Peyer's patch (tissue), 4 donors: ENCODE results near the gene KCNA10. TPM values are rescaled to one million over a fixed set of nuclear protein-coding genes. Genes with fewer than 3 reads are reported as not detected.

Experiments
- DNase-seq, 3 donors: peaks; one replicate each; pipeline ENCODE4 v3.0.0-alpha.2; 2017 to 2019
- H3K27ac ChIP-seq, 4 donors: fragments of 200-600 bp; sonication (generic); one replicate each; pipeline ENCODE4 v1.5.1; 2016 to 2019
- H3K27me3 ChIP-seq, 2 donors: fragments of 200-600 bp; sonication (generic); one replicate each; pipeline ENCODE4 v1.5.1; 2019
- H3K36me3 ChIP-seq, 3 donors: fragments of 200-600 bp; sonication (generic); one replicate each; pipeline ENCODE4 v1.5.1; 2016 to 2019
- H3K4me1 ChIP-seq, 4 donors: fragments of 200-600 bp; sonication (generic); one replicate each; pipeline ENCODE4 v1.5.1; 2016 to 2019
- H3K4me3 ChIP-seq, 4 donors: fragments of 200-600 bp; sonication (generic); 1 replicate in 3 of 4; 2 replicates in 1 of 4; pipeline ENCODE4 v1.5.1; 2016 to 2019; ENCODE audit warnings: mild to moderate bottlenecking in 1 of 4
- H3K9me3 ChIP-seq, 4 donors: fragments of 200-600 bp; sonication (generic); one replicate each; pipeline ENCODE4 v1.5.1; 2016 to 2019; ENCODE audit warnings: mild to moderate bottlenecking in 1 of 4
- CTCF ChIP-seq, 6 experiments: fragments of 450-650 bp in 4 of 6; fragments of 200-600 bp in 2 of 6; sonication (generic) in 1 of 6; IDR thresholded peaks; one replicate each; pipeline ENCODE4 v1.5.1; 2017 to 2019; ENCODE audit warnings: antibody characterized with exemption in 6 of 6, mild to moderate bottlenecking in 3 of 6, moderate library complexity in 1 of 6
- POLR2A ChIP-seq, 2 donors: fragments of 450-650 bp; IDR thresholded peaks; one replicate each; pipeline ENCODE4 v1.5.1; 2017; ENCODE audit warnings: antibody characterized with exemption in 2 of 2, mild to moderate bottlenecking in 2 of 2, moderate library complexity in 2 of 2
- total RNA-seq, 4 donors: library from RNA; depleted of rRNA; stranded (reverse); fragments of >200 nt; gene quantifications; one replicate each; pipeline ENCODE4 v1.1.0, GENCODE V29; 2016

Gene KCNA10
- total RNA-seq, 4 donors from 2014 or later, result not detected

- no peak overlapping the region for H3K27ac ChIP-seq
- H3K36me3 ChIP-seq, result no peaks in the 10 kb centered on the region
- no peaks in the 10 kb centered on the region for H3K9me3 ChIP-seq
- no peak for DNase-seq
- H3K27me3 ChIP-seq, result no peaks in the 10 kb centered on the region
- H3K4me1 ChIP-seq, result no peaks in the 10 kb centered on the region
- TF ChIP-seq POLR2A (IDR thresholded peaks at IDR 0.05), result no peak
- TF ChIP-seq CTCF (IDR thresholded peaks at IDR 0.05), result no peak
- H3K4me3 ChIP-seq, result no peak overlapping the region
Measured at GRCh38 chr1:110481968-110482623, 36.9 kb downstream of the KCNA10 start.

GRCh38 chr1:110480356-110481096, 38.4 kb downstream of the KCNA10 start:
- DNase-seq, result no peak
- H3K4me3 ChIP-seq, result no peak overlapping the region
- no peak for TF ChIP-seq POLR2A (IDR thresholded peaks at IDR 0.05)
- no peak for TF ChIP-seq CTCF (IDR thresholded peaks at IDR 0.05)
- no peaks in the 10 kb centered on the region for H3K36me3 ChIP-seq
- no peaks in the 10 kb centered on the region for H3K9me3 ChIP-seq
- H3K27ac ChIP-seq, result no peak overlapping the region
- no peaks in the 10 kb centered on the region for H3K4me1 ChIP-seq
- H3K27me3 ChIP-seq, result no peaks in the 10 kb centered on the region

- Histone ChIP-seq H3K9me3 (no peaks in the 10 kb centered on the region), H3K27me3 (no peaks in the 10 kb centered on the region), H3K36me3 (no peaks in the 10 kb centered on the region), H3K4me1 (no peaks in the 10 kb centered on the region), H3K4me3 (no peak overlapping the region), H3K27ac (no peak overlapping the region)
- TF ChIP-seq POLR2A (IDR thresholded peaks at IDR 0.05) (no peak), CTCF (IDR thresholded peaks at IDR 0.05) (no peak)
- no peak for DNase-seq
Measured at GRCh38 chr1:110478886-110479285, 40.1 kb downstream of the KCNA10 start.

GRCh38 chr1:110477967-110478640, 40.9 kb downstream of the KCNA10 start:
- no peak for TF ChIP-seq CTCF (IDR thresholded peaks at IDR 0.05)
- TF ChIP-seq POLR2A (IDR thresholded peaks at IDR 0.05), result no peak
- DNase-seq, result no peak
- Histone ChIP-seq H3K27me3 (no peaks in the 10 kb centered on the region), H3K27ac (no peak overlapping the region), H3K36me3 (no peaks in the 10 kb centered on the region), H3K4me1 (no peaks in the 10 kb centered on the region), H3K9me3 (no peaks in the 10 kb centered on the region), H3K4me3 (no peak overlapping the region)

GRCh38 chr1:110477445-110477957, 41.5 kb downstream of the KCNA10 start:
- no peaks in the 10 kb centered on the region for H3K4me1 ChIP-seq
- TF ChIP-seq POLR2A (IDR thresholded peaks at IDR 0.05), result no peak
- no peak for TF ChIP-seq CTCF (IDR thresholded peaks at IDR 0.05)
- no peak for DNase-seq
- no peaks in the 10 kb centered on the region for H3K27me3 ChIP-seq
- no peaks in the 10 kb centered on the region for H3K36me3 ChIP-seq
- H3K27ac ChIP-seq, result peak overlapping the region in 1 of 4 donors; percentile 15
- H3K4me3 ChIP-seq, result no peak overlapping the region
- H3K9me3 ChIP-seq, result no peaks in the 10 kb centered on the region
